ENCODE measurements around the gene VSIG10L.

DNA sequence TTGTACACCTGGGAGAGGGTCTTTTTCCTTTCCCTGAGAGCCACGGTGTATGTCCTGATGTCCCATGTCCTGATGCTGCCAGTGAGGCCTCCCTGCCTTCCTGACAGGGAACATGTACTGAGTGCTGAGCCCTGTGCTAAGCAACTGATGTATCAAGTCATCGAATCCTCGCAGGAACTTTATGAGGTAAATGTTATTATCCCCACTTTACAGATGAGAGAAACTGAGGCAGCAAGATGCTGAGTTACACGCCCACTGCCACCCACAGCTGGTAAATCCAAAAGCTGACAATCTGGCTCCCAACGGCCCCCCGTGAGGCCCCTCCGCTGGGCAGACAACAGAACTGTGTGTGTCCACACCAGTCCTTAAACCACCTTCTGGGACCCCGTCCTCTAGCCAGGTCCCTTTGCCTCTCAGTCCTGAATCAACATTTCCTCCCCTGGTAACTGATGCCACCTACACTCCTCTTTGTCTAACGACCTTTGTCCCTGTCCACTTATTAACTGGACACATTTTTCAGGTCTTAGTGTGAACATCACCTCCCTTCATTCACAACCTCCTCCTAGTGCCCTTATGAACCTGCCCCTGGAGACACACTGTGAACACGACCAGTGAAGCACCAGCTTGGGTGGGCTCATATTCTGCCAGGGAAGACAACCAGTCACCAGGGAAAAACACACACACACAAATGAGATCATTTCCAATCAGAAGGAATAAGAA lies 5.4 kb upstream of the VSIG10L start:
- TF ChIP-seq, protein P1, sequence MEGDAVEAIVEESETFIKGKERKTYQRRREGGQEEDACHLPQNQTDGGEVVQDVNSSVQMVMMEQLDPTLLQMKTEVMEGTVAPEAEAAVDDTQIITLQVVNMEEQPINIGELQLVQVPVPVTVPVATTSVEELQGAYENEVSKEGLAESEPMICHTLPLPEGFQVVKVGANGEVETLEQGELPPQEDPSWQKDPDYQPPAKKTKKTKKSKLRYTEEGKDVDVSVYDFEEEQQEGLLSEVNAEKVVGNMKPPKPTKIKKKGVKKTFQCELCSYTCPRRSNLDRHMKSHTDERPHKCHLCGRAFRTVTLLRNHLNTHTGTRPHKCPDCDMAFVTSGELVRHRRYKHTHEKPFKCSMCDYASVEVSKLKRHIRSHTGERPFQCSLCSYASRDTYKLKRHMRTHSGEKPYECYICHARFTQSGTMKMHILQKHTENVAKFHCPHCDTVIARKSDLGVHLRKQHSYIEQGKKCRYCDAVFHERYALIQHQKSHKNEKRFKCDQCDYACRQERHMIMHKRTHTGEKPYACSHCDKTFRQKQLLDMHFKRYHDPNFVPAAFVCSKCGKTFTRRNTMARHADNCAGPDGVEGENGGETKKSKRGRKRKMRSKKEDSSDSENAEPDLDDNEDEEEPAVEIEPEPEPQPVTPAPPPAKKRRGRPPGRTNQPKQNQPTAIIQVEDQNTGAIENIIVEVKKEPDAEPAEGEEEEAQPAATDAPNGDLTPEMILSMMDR (IDR thresholded peaks at IDR 0.05; ENCODE audit: borderline replicate concordance, extremely low read depth, low read length, poor library complexity, severe bottlenecking): no peak
- TF ChIP-seq EZH2 (IDR thresholded peaks at IDR 0.05; ENCODE audit: borderline replicate concordance, low read depth, low read length, severe bottlenecking): no peak

Measured in DND-41 (cell line).